ENCODE results near the gene MR1.

DNA sequence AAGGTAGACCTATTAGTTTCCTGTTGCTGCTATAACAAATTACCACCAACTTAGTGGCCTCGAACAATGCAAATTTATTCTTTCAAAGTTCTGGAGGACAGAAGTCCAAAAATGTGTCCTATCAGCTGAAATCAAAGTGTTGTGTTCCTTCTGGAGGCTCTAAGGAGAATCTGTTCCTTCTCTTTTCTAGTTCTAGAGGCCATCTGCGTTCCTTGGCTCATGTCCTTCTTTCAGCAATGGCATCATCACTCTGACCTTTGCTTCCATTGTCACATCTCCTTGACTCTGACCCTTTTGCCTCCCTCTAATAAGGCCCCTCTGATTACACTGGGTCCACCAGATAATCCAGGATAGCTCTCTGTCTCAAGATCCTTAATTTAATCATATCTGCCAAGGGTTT lies 1.2 kb upstream of the MR1 start:
- no peak for TF ChIP-seq POLR2A (IDR thresholded peaks at IDR 0.05)
- TF ChIP-seq CTCF (IDR thresholded peaks at IDR 0.05), result no peak
